Measurements from ENCODE around the gene CACNG3.
"Not testable (repeated sequence)": the region's sequence is repeated elsewhere in the genome, so short reads cannot be mapped to it uniquely, and the experiment has no call there.

CACNG3 gene

GRCh38 chr16:24298548-24299167, 42.5 kb downstream of the CACNG3 start:
- TF ChIP-seq CTCF (IDR thresholded peaks at IDR 0.05; ENCODE audit: control insufficient read depth, extremely low read depth, insufficient read depth): no peak
- DNase-seq (ENCODE audit: low read depth): no peak

GRCh38 chr16:24300750-24301149, 44.6 kb downstream of the CACNG3 start:
- H3K4me3 ChIP-seq (ENCODE audit: low read depth, low read length); DNase-seq (ENCODE audit: low read depth): not testable (repeated sequence)

More at GRCh38 chr16:24298548-24299167, 42.5 kb downstream of the CACNG3 start:
- no peak overlapping the region for H3K4me3 ChIP-seq (ENCODE audit: low read depth, low read length)

- no peak overlapping the region for H3K4me3 ChIP-seq (ENCODE audit: low read depth, low read length)
- no peak for TF ChIP-seq CTCF (IDR thresholded peaks at IDR 0.05; ENCODE audit: control insufficient read depth, extremely low read depth, insufficient read depth)
- DNase-seq (ENCODE audit: low read depth): no peak
Measured at GRCh38 chr16:24302636-24303035, 46.5 kb downstream of the CACNG3 start.

- DNase-seq (ENCODE audit: low read depth): no peak
- TF ChIP-seq CTCF (IDR thresholded peaks at IDR 0.05; ENCODE audit: control insufficient read depth, extremely low read depth, insufficient read depth): no peak
- no peak overlapping the region for H3K4me3 ChIP-seq (ENCODE audit: low read depth, low read length)
Measured at GRCh38 chr16:24308200-24308599, 52.1 kb downstream of the CACNG3 start.

GRCh38 chr16:24309258-24310142, 53.4 kb downstream of the CACNG3 start:
- TF ChIP-seq CTCF (IDR thresholded peaks at IDR 0.05; ENCODE audit: control insufficient read depth, extremely low read depth, insufficient read depth): peak; percentile 15; the same call in 1 of the 2 replicates
- DNase-seq (ENCODE audit: low read depth): no peak

GRCh38 chr16:24315343-24315742, 59.2 kb downstream of the CACNG3 start:
- no peak overlapping the region for H3K4me3 ChIP-seq (ENCODE audit: low read depth, low read length)
- TF ChIP-seq CTCF (IDR thresholded peaks at IDR 0.05; ENCODE audit: control insufficient read depth, extremely low read depth, insufficient read depth): no peak
- no peak for DNase-seq (ENCODE audit: low read depth)

More at GRCh38 chr16:24309258-24310142, 53.4 kb downstream of the CACNG3 start:
- H3K4me3 ChIP-seq (ENCODE audit: low read depth, low read length): no peak overlapping the region

GRCh38 chr16:24318680-24319079, 62.5 kb downstream of the CACNG3 start:
- DNase-seq (ENCODE audit: low read depth): no peak
- H3K4me3 ChIP-seq (ENCODE audit: low read depth, low read length): no peak overlapping the region
- TF ChIP-seq CTCF (IDR thresholded peaks at IDR 0.05; ENCODE audit: control insufficient read depth, extremely low read depth, insufficient read depth): no peak
